Umbilical cord (tissue), 2 donors: ENCODE measurements around the gene PKD2. TPM values are rescaled to one million over a fixed set of nuclear protein-coding genes. Genes with fewer than 3 reads are reported as not detected.

Experiments
- DNase-seq: peaks from one replicate; pipeline ENCODE4 v3.0.0-alpha.2; 2015; ENCODE audit warnings: low spot score
- total RNA-seq: library from RNA; depleted of rRNA; stranded (reverse); fragments of >200 nt; gene quantifications from one replicate; pipeline ENCODE4 v1.2.3, GENCODE V29; 2014; ENCODE audit warnings: low replicate concordance; ENCODE audit not compliant: insufficient read depth

PKD2 gene
- total RNA-seq, 1 donor from 2014 or later: 70.3 TPM

GRCh38 chr4:88027611-88028608, 20.5 kb downstream of the PKD2 start:
- peak; percentile 74 for DNase-seq

- DNase-seq: no peak
These were observed 21.5 kb downstream of the PKD2 start for GRCh38 chr4:88028946-88029345.

- no peak for DNase-seq
These were observed 22.1 kb downstream of the PKD2 start for GRCh38 chr4:88029556-88029955.

GRCh38 chr4:88030565-88031310, 23.3 kb downstream of the PKD2 start:
- no peak for DNase-seq

- peak; percentile 57 for DNase-seq
These were observed 25.9 kb downstream of the PKD2 start for GRCh38 chr4:88033309-88033708.

- DNase-seq: no peak
These were observed 27.9 kb downstream of the PKD2 start for GRCh38 chr4:88035292-88035691.

- no peak for DNase-seq
These were observed 30.0 kb downstream of the PKD2 start for GRCh38 chr4:88037447-88037846.

GRCh38 chr4:88037936-88038335, 30.5 kb downstream of the PKD2 start:
- DNase-seq: no peak

- DNase-seq: no peak
These were observed 33.3 kb downstream of the PKD2 start for GRCh38 chr4:88040707-88041106.

GRCh38 chr4:88041626-88042025, 34.2 kb downstream of the PKD2 start:
- DNase-seq: no peak

GRCh38 chr4:88043001-88043400, 35.6 kb downstream of the PKD2 start:
- no peak for DNase-seq

- DNase-seq: no peak
These were observed 36.3 kb downstream of the PKD2 start for GRCh38 chr4:88043586-88044340.

- no peak for DNase-seq
These were observed 37.6 kb downstream of the PKD2 start for GRCh38 chr4:88045021-88045420.

- no peak for DNase-seq
These were observed 46.8 kb downstream of the PKD2 start for GRCh38 chr4:88054229-88054628.

- peak; percentile 41 for DNase-seq
These were observed 47.5 kb downstream of the PKD2 start for GRCh38 chr4:88054901-88055300.

GRCh38 chr4:88058295-88058694, 50.9 kb downstream of the PKD2 start:
- DNase-seq: no peak

GRCh38 chr4:88059766-88060165, 52.3 kb downstream of the PKD2 start:
- DNase-seq: no peak

GRCh38 chr4:88060431-88060830, 53.0 kb downstream of the PKD2 start:
- DNase-seq: no peak

- DNase-seq: no peak
These were observed 54.9 kb downstream of the PKD2 start for GRCh38 chr4:88062311-88062710.

GRCh38 chr4:88062843-88063242, 55.4 kb downstream of the PKD2 start:
- no peak for DNase-seq

- no peak for DNase-seq
These were observed 56.3 kb downstream of the PKD2 start for GRCh38 chr4:88063634-88064296.
